ENCODE results near the gene SMIM43. TPM values are rescaled to one million over a fixed set of nuclear protein-coding genes. Genes with fewer than 3 reads are reported as not detected.

Gene SMIM43
- total RNA-seq, 1 donor from 2014 or later = not detected

- Mint-ChIP-seq H3K9me3 (ENCODE audit: low read depth) (peaks cover 2% of the 10 kb centered on the region), H3K4me1 (ENCODE audit: low read depth) (peaks cover 8% of the 10 kb centered on the region), H3K27ac (no peak overlapping the region), H3K4me3 (ENCODE audit: low read depth) (no peak overlapping the region), H3K27me3 (peaks cover 5% of the 10 kb centered on the region), H3K36me3 (ENCODE audit: insufficient read depth) (no peaks in the 10 kb centered on the region)
- TF ChIP-seq CTCF (IDR thresholded peaks at IDR 0.05; ENCODE audit: unreplicated experiment) = no peak
- no peak for DNase-seq (ENCODE audit: low spot score, unreplicated experiment)
Measured at GRCh38 chr4:121728798-121729226, 36.2 kb downstream of the SMIM43 start.

GRCh38 chr4:121728066-121728465 is 36.9 kb downstream of the SMIM43 start:
- Mint-ChIP-seq H3K27ac (no peak overlapping the region), H3K27me3 (peaks cover 5% of the 10 kb centered on the region), H3K4me3 (ENCODE audit: low read depth) (no peak overlapping the region), H3K36me3 (ENCODE audit: insufficient read depth) (no peaks in the 10 kb centered on the region), H3K4me1 (ENCODE audit: low read depth) (peaks cover 8% of the 10 kb centered on the region), H3K9me3 (ENCODE audit: low read depth) (peaks cover 2% of the 10 kb centered on the region)
- no peak for DNase-seq (ENCODE audit: low spot score, unreplicated experiment)
- TF ChIP-seq CTCF (IDR thresholded peaks at IDR 0.05; ENCODE audit: unreplicated experiment) = no peak

- H3K4me1 Mint-ChIP-seq (ENCODE audit: low read depth) = peaks cover 7% of the 10 kb centered on the region
- no peak overlapping the region for H3K27ac Mint-ChIP-seq
- DNase-seq (ENCODE audit: low spot score, unreplicated experiment) = no peak
- peaks cover 5% of the 10 kb centered on the region for H3K27me3 Mint-ChIP-seq
- H3K4me3 Mint-ChIP-seq (ENCODE audit: low read depth) = no peak overlapping the region
- TF ChIP-seq CTCF (IDR thresholded peaks at IDR 0.05; ENCODE audit: unreplicated experiment) = peak; percentile 68
- H3K9me3 Mint-ChIP-seq (ENCODE audit: low read depth) = peaks cover 2% of the 10 kb centered on the region
- H3K36me3 Mint-ChIP-seq (ENCODE audit: insufficient read depth) = no peaks in the 10 kb centered on the region
Measured at GRCh38 chr4:121726642-121727268, 38.2 kb downstream of the SMIM43 start.

GRCh38 chr4:121724671-121725070 is 40.3 kb downstream of the SMIM43 start:
- no peaks in the 10 kb centered on the region for H3K9me3 Mint-ChIP-seq (ENCODE audit: low read depth)
- TF ChIP-seq CTCF (IDR thresholded peaks at IDR 0.05; ENCODE audit: unreplicated experiment) = no peak
- no peaks in the 10 kb centered on the region for H3K36me3 Mint-ChIP-seq (ENCODE audit: insufficient read depth)
- no peak overlapping the region for H3K27ac Mint-ChIP-seq
- peaks cover 5% of the 10 kb centered on the region for H3K27me3 Mint-ChIP-seq
- peaks cover 10% of the 10 kb centered on the region for H3K4me1 Mint-ChIP-seq (ENCODE audit: low read depth)
- no peak overlapping the region for H3K4me3 Mint-ChIP-seq (ENCODE audit: low read depth)
- DNase-seq (ENCODE audit: low spot score, unreplicated experiment) = no peak

GRCh38 chr4:121721700-121722099 is 43.3 kb downstream of the SMIM43 start:
- Mint-ChIP-seq H3K4me3 (ENCODE audit: low read depth) (no peak overlapping the region), H3K4me1 (ENCODE audit: low read depth) (peaks cover 10% of the 10 kb centered on the region), H3K27me3 (peaks cover 5% of the 10 kb centered on the region), H3K27ac (no peak overlapping the region), H3K36me3 (ENCODE audit: insufficient read depth) (no peaks in the 10 kb centered on the region), H3K9me3 (ENCODE audit: low read depth) (no peaks in the 10 kb centered on the region)
- no peak for TF ChIP-seq CTCF (IDR thresholded peaks at IDR 0.05; ENCODE audit: unreplicated experiment)
- no peak for DNase-seq (ENCODE audit: low spot score, unreplicated experiment)

All from progenitor cell of endocrine pancreas (in vitro differentiated cells).